Head of caudate nucleus (tissue), 42 donors: ENCODE measurements around the gene GLMN.

ENCODE experiments used
- DNase-seq, 42 donors: peaks; one replicate each; pipeline versions ENCODE4 v3.0.0 to v3.0.0-alpha.2; 2020 to 2021; ENCODE audit warnings: mixed read lengths in 7 of 42
- intact Hi-C: fragments of 100-400 bp; cut with DNase I; formaldehyde crosslinking; loops from one replicate; pipeline ENCODE4 v1.15.0; 2022

The GLMN gene

DNA sequence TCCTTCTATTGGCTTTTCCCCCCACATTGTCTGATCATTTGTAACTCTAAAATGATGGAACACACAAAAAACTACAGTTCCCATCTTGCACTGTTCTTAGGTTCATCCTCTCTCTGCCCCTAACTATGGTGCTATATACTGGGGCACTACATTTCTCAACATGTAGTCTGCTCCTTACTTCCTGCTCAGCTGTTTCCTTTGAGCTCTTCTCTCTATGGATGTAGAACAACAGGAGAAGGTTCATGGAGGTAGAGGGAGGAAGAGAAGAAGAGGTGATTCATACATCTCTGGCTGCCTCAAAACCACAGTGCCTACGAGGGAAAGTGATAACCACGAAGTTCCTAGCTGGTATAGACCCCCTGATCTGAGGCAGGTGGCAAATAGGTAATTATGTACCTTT, 88.1 kb downstream of the GLMN start:
- intact Hi-C loops: no loop called here
- no peak for DNase-seq

GRCh38 chr1:92203105-92203504, 95.7 kb downstream of the GLMN start:
- intact Hi-C loops: no loop called here

DNA sequence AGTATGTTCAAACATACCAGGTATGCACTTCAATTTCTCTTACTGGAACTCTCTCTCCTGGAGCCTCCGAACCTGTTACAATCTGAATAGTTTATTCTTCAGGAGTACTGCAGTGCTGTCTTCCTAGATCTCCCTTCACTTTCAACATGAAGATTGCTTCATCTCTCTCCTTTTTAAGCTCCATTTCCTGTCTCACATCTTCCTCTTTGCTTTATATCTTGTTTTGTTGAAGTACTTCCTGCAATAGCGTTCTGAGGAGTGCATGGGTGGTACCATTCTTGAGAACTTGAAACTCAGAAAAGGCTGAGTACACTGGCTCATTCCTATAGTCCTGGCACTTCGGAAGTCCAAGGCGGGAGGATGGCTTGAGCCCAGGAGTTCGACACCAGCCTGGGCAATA, 96.8 kb downstream of the GLMN start:
- intact Hi-C loops: no loop called here

More at GRCh38 chr1:92203105-92203504, 95.7 kb downstream of the GLMN start:
- no peak for DNase-seq

More for the DNA sequence above, 96.8 kb downstream of the GLMN start:
- DNase-seq: no peak
